GM10266 (cell line): Measurements from ENCODE around the gene CBX1.
"Not testable (repeated sequence)": the region's sequence is repeated elsewhere in the genome, so short reads cannot be mapped to it uniquely, and the experiment has no call there.

Experiments
- DNase-seq: peaks from one replicate; pipeline ENCODE4 v3.0.0; 2012; ENCODE audit errors: extremely low spot score
- TF ChIP-seq, protein P1 (sequence below): IDR thresholded peaks from 2 replicates; pipeline ENCODE4 v1.5.1; 2012; ENCODE audit warnings: mild to moderate bottlenecking, low read depth; ENCODE audit not compliant: control insufficient read depth, insufficient read depth; ENCODE audit errors: missing control alignments

The CBX1 gene

DNA sequence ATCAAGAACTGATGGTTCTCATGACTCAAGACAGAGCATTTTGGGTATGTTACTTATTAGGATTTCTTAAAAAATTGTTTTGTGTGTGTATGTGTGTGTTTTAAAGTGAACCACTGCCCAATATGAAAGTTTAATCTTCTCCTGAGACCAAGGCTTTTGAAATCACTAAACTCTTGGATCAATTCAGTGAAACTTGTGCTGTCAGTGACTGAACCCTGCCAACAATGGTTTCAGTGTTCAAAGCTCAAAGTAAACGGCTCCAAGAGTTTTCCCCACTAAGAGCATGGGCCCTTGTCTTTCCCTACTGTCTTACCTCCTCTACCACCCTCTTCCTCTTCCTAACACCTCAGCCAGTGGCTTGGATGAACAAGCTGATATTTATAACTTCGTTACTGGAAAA, 31.1 kb downstream of the CBX1 start:
- TF ChIP-seq, protein P1, sequence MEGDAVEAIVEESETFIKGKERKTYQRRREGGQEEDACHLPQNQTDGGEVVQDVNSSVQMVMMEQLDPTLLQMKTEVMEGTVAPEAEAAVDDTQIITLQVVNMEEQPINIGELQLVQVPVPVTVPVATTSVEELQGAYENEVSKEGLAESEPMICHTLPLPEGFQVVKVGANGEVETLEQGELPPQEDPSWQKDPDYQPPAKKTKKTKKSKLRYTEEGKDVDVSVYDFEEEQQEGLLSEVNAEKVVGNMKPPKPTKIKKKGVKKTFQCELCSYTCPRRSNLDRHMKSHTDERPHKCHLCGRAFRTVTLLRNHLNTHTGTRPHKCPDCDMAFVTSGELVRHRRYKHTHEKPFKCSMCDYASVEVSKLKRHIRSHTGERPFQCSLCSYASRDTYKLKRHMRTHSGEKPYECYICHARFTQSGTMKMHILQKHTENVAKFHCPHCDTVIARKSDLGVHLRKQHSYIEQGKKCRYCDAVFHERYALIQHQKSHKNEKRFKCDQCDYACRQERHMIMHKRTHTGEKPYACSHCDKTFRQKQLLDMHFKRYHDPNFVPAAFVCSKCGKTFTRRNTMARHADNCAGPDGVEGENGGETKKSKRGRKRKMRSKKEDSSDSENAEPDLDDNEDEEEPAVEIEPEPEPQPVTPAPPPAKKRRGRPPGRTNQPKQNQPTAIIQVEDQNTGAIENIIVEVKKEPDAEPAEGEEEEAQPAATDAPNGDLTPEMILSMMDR: no peak
- no peak for DNase-seq

DNA sequence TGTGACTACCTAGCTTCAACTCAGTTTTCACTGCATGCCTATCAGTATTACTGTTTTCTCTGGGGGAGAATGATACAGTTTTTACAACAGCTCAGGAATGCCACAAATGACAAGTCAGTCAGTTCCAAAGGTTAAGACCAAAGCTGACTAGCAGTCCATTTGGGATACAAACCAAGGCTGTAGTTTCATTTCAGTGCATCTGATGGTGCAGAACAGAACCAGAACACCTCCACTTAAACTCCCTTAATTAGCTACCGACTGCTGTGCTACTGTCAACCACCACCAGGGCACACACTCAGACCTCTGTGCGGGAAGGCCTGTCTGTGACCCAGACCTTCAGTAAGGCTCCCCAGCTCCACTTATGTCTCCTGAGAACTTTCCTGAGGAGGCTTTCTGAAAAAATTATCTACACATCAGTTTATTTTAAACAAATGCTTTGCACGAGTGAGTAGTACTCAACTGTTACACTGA, 32.8 kb downstream of the CBX1 start:
- no peak for DNase-seq
- TF ChIP-seq, protein P1: no peak

DNA sequence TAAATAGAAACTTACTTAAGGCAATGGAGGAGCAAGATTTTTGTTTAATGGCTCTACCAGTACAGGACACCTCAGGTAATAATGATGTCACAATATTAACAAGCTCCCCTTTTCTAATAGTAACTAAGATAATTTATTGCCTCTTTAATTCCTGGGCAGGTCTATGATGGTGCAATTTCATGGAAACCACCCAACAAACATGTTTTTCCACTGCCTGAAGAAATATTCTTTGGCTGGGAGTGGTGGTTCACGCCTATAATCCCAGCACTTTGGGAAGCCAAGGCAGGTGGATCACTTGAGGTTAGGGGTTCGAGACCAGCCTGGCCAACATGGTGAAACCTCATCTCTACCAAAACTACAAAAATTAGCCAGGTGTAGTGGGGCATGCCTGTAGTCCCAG, 33.5 kb downstream of the CBX1 start:
- DNase-seq: not testable (repeated sequence)

DNA sequence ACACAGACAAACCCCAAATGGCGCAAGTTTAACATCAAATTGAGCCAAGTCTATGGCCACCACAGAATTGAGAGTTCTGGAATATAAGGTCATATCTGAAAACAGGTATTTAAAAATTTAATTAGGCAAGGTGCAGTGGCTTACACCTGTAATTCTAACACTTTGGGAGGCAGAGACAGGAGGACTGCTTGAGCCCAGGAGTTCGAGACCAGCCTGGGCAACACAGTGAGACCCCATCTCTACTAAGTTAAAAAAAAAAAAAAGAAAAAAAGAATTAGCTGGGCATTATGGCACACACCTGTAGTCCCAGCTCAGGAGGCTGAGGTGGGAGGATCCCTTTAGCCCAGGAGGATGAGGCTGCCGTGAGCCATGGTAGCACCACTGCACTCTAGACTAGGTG, 34.0 kb downstream of the CBX1 start:
- no peak for DNase-seq
- TF ChIP-seq, protein P1: no peak

DNA sequence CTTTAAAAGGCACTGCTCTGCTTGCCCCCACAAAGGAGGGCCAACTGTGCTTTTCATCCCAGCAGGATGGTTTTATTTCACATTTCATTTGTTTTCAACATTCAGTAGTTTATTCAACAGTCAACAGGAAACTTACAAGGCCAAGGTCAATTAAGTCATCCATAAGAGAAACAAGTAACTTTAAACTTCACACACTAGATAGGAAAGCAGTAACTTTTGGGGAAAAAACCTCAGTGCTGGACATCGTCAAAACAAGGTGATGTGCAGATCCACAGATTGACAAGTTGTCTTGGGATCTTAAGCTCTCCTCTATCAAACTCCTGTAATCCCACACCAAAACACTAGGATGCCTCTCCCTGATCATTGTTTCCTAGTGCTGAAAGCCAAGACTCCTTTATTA, 34.6 kb downstream of the CBX1 start:
- TF ChIP-seq, protein P1: no peak
- no peak for DNase-seq

DNA sequence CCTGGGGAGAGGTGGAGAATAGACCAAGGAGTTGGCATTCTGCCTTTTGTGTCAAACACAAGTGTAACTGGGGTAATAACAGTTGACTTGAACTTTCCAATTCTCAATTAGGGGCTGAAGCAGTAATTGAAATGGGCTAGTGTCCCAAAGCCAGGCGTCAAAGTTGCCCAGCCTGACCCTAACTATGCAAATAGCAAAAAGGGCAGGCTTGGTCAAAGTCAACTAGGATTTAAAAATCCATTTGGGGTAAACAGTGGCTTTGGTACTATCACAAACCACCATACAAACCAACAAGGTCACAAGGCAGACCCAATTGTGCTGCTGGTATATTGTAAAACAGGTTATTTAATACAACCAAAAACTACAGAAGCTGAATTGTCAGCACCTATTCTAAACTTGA, 35.1 kb downstream of the CBX1 start:
- no peak for DNase-seq
- TF ChIP-seq, protein P1: no peak

- TF ChIP-seq, protein P1: no peak
- DNase-seq: no peak
Measured at GRCh38 chr17:48064638-48065037, 36.6 kb downstream of the CBX1 start.

DNA sequence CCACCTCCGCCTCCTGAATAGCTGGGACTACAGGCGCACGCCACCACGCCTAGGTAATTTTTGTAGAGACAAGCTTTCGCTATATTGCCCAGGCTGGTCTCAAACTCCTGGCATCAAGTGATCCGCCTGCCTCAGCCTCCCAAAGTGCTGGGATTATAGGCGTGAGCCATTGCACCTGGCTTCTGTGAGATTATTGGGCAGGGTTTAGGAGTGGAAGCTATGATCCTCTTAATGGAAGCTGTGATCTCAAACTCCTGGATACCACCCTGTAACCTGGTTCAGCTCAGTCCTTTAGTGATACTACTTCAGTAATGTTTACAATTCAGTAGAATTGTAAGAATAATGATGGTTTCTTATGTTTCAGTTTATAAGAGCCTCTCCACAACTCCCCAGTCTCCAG, 39.0 kb downstream of the CBX1 start:
- TF ChIP-seq, protein P1: no peak
- no peak for DNase-seq
